ENCODE results near the gene ARHGEF39. TPM values are rescaled to one million over a fixed set of nuclear protein-coding genes. Genes with fewer than 3 reads are reported as not detected.
A peak's percentile ranks its signal among the peaks of the same experiment; 100 is the strongest.

The ARHGEF39 gene
- total RNA-seq, 1 donor from 2014 or later = 0.79 TPM

DNA sequence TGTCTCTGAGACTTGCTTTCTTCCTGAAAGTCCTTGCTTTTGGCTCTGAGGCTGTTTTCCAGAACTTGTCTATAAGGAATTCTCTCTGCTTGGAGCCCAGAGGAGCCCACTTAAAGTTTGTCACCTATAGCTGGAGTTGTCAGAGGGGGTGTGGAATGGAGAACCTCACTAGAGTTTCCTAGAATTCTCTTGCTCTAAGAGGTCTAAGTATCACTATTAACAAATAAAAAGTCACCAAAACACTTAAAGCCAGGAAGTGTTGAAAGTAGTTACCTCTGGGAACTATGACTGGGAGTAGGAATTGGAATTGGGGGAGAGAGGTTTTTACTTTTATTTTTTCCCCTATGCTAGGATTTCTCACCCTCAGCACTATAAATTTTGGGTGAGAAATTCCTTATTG is 29.3 kb downstream of the ARHGEF39 start:
- TF ChIP-seq CTCF (IDR thresholded peaks at IDR 0.05; ENCODE audit: insufficient read depth, low read length, severe bottlenecking) = no peak
- Histone ChIP-seq H3K4me3 (ENCODE audit: low read depth, low read length) (no peak overlapping the region), H3K36me3 (ENCODE audit: control insufficient read depth, insufficient read depth, low read length) (no peaks in the 10 kb centered on the region), H3K27me3 (ENCODE audit: control insufficient read depth, insufficient read depth, low read length) (no peaks in the 10 kb centered on the region)
- FAIRE-seq = no peak
- no peak for DNase-seq (ENCODE audit: low read depth)

GRCh38 chr9:35629597-35629996 is 35.4 kb downstream of the ARHGEF39 start:
- FAIRE-seq = no peak
- no peak for TF ChIP-seq CTCF (IDR thresholded peaks at IDR 0.05; ENCODE audit: insufficient read depth, low read length, severe bottlenecking)
- no peak overlapping the region for H3K4me3 ChIP-seq (ENCODE audit: low read depth, low read length)
- DNase-seq (ENCODE audit: low read depth) = no peak
- H3K27me3 ChIP-seq (ENCODE audit: control insufficient read depth, insufficient read depth, low read length) = no peaks in the 10 kb centered on the region
- H3K36me3 ChIP-seq (ENCODE audit: control insufficient read depth, insufficient read depth, low read length) = no peaks in the 10 kb centered on the region

GRCh38 chr9:35628389-35628991 is 36.5 kb downstream of the ARHGEF39 start:
- peak; percentile 7 for FAIRE-seq
- no peaks in the 10 kb centered on the region for H3K36me3 ChIP-seq (ENCODE audit: control insufficient read depth, insufficient read depth, low read length)
- no peaks in the 10 kb centered on the region for H3K27me3 ChIP-seq (ENCODE audit: control insufficient read depth, insufficient read depth, low read length)
- TF ChIP-seq CTCF (IDR thresholded peaks at IDR 0.05; ENCODE audit: insufficient read depth, low read length, severe bottlenecking) = no peak
- DNase-seq (ENCODE audit: low read depth) = no peak
- no peak overlapping the region for H3K4me3 ChIP-seq (ENCODE audit: low read depth, low read length)

- H3K36me3 ChIP-seq (ENCODE audit: control insufficient read depth, insufficient read depth, low read length) = no peaks in the 10 kb centered on the region
- TF ChIP-seq CTCF (IDR thresholded peaks at IDR 0.05; ENCODE audit: insufficient read depth, low read length, severe bottlenecking) = no peak
- no peaks in the 10 kb centered on the region for H3K27me3 ChIP-seq (ENCODE audit: control insufficient read depth, insufficient read depth, low read length)
- FAIRE-seq (no peak), DNase-seq (ENCODE audit: low read depth) (no peak)
- H3K4me3 ChIP-seq (ENCODE audit: low read depth, low read length) = no peak overlapping the region
Measured at GRCh38 chr9:35627575-35627974, 37.4 kb downstream of the ARHGEF39 start.

- Histone ChIP-seq H3K36me3 (ENCODE audit: control insufficient read depth, insufficient read depth, low read length) (no peaks in the 10 kb centered on the region), H3K4me3 (ENCODE audit: low read depth, low read length) (no peak overlapping the region), H3K27me3 (ENCODE audit: control insufficient read depth, insufficient read depth, low read length) (peaks cover 4% of the 10 kb centered on the region)
- DNase-seq (ENCODE audit: low read depth) (no peak), FAIRE-seq (no peak)
- no peak for TF ChIP-seq CTCF (IDR thresholded peaks at IDR 0.05; ENCODE audit: insufficient read depth, low read length, severe bottlenecking)
Measured at GRCh38 chr9:35619800-35620158, 45.2 kb downstream of the ARHGEF39 start.
